Uterus (tissue), 2 donors: ENCODE measurements around the gene GALNT13.

Experiments
- CTCF ChIP-seq, 4 experiments: fragments of 200-600 bp in 2 of 4; fragments of 450-650 bp in 2 of 4; sonication (generic) in 2 of 4; IDR thresholded peaks; one replicate each; pipeline ENCODE4 v1.5.1; 2016 to 2019; ENCODE audit warnings: antibody characterized with exemption in 4 of 4, mild to moderate bottlenecking in 2 of 4, moderate library complexity in 1 of 4
- POLR2A ChIP-seq, 2 donors: fragments of 450-650 bp; IDR thresholded peaks; one replicate each; pipeline ENCODE4 v1.6.1; 2016; ENCODE audit warnings: antibody characterized with exemption in 2 of 2, mild to moderate bottlenecking in 1 of 2, moderate library complexity in 1 of 2

- no peak for TF ChIP-seq CTCF (IDR thresholded peaks at IDR 0.05)
- no peak for TF ChIP-seq POLR2A (IDR thresholded peaks at IDR 0.05)
Observed at GRCh38 chr2:154032220-154032619, 160.5 kb downstream of the GALNT13 start.
